Type B pancreatic cell (in vitro differentiated cells): ENCODE results near the gene GAS2. TPM values are rescaled to one million over a fixed set of nuclear protein-coding genes. Genes with fewer than 3 reads are reported as not detected.

Experiments
- DNase-seq: peaks from one replicate; pipeline ENCODE4 v3.0.0; 2021; ENCODE audit warnings: mixed read lengths; ENCODE audit not compliant: unreplicated experiment; ENCODE audit errors: extremely low spot score
- H3K27ac Mint-ChIP-seq: 2 replicates; pipeline ENCODE4 v1.8.0; 2021; ENCODE audit warnings: mild to moderate bottlenecking, mixed read lengths
- H3K27me3 Mint-ChIP-seq: 2 replicates; pipeline ENCODE4 v1.8.0; 2021; ENCODE audit warnings: mixed read lengths
- H3K36me3 Mint-ChIP-seq: 2 replicates; pipeline ENCODE4 v1.8.0; 2021; ENCODE audit warnings: mixed read lengths
- H3K4me1 Mint-ChIP-seq: one replicate; pipeline ENCODE4 v1.8.0; 2021; ENCODE audit warnings: mixed read lengths; ENCODE audit not compliant: unreplicated experiment
- H3K4me3 Mint-ChIP-seq: 2 replicates; pipeline ENCODE4 v1.8.0; 2021; ENCODE audit warnings: mild to moderate bottlenecking, mixed read lengths
- H3K9me3 Mint-ChIP-seq: 2 replicates; pipeline ENCODE4 v1.8.0; 2021; ENCODE audit warnings: mixed read lengths
- CTCF ChIP-seq: fragments of 200-600 bp; sonication (generic); conservative IDR thresholded peaks from 2 replicates; pipeline ENCODE4 v1.5.0; 2021; ENCODE audit warnings: antibody characterized with exemption, mild to moderate bottlenecking
- total RNA-seq: library from RNA; stranded (reverse); gene quantifications from 2 replicates; pipeline ENCODE4 v1.2.1, GENCODE V29; 2021; ENCODE audit warnings: low replicate concordance

GAS2 gene
- total RNA-seq, 1 donor from 2014 or later = 15.6 TPM

DNA sequence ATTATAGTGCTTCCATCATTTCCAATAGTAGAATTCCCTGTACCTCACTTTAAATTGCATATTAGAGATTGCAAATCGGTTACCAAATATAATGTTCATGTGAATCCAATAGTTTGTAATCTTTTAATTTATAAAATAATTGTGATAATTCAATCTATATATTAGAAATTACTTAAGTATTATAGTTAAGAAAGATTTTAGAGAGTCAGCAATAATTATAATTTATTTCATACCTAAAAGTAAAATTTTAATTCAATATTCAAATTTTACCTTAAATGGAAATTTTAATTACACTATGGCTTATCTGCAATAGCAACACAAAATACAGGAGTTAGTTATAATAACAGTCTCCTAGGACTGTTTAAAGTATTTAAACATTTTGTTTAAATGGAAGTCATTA lies 180.3 kb downstream of the GAS2 start:
- no peaks in the 10 kb centered on the region for H3K9me3 Mint-ChIP-seq
- H3K4me1 Mint-ChIP-seq = peaks cover 8% of the 10 kb centered on the region
- H3K27ac Mint-ChIP-seq = no peak overlapping the region
- no peaks in the 10 kb centered on the region for H3K36me3 Mint-ChIP-seq
- no peaks in the 10 kb centered on the region for H3K27me3 Mint-ChIP-seq
- H3K4me3 Mint-ChIP-seq = no peak overlapping the region
- no peak for TF ChIP-seq CTCF
- no peak for DNase-seq

GRCh38 chr11:22851477-22851876 lies 185.1 kb downstream of the GAS2 start:
- H3K4me1 Mint-ChIP-seq = peaks cover 9% of the 10 kb centered on the region
- no peak overlapping the region for H3K4me3 Mint-ChIP-seq
- no peaks in the 10 kb centered on the region for H3K27me3 Mint-ChIP-seq
- TF ChIP-seq CTCF = no peak
- no peak for DNase-seq
- H3K27ac Mint-ChIP-seq = no peak overlapping the region
- peaks cover 6% of the 10 kb centered on the region for H3K9me3 Mint-ChIP-seq
- no peaks in the 10 kb centered on the region for H3K36me3 Mint-ChIP-seq

DNA sequence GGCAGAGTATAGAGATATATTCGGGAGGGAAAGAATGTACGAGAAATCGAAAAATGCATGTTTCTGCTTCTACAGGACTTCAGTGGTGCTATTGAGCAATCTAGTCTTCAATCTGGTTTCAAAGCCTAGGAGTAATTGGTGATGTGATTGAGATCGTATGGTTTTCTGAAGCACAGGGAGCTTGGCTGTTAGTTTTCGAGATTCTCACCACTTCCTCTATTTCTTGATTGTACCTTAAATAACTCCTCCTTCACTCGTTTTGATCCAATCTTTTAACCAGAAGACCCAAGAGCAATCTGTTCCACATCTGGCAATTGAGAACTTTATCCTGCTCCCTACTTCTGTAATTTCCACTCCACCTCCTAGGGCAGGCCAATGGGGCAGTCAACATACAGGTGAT lies 193.3 kb downstream of the GAS2 start:
- Mint-ChIP-seq H3K27ac (no peak overlapping the region), H3K9me3 (no peaks in the 10 kb centered on the region), H3K27me3 (no peaks in the 10 kb centered on the region), H3K4me1 (no peaks in the 10 kb centered on the region), H3K36me3 (no peaks in the 10 kb centered on the region), H3K4me3 (no peak overlapping the region)
- no peak for DNase-seq
- no peak for TF ChIP-seq CTCF

DNA sequence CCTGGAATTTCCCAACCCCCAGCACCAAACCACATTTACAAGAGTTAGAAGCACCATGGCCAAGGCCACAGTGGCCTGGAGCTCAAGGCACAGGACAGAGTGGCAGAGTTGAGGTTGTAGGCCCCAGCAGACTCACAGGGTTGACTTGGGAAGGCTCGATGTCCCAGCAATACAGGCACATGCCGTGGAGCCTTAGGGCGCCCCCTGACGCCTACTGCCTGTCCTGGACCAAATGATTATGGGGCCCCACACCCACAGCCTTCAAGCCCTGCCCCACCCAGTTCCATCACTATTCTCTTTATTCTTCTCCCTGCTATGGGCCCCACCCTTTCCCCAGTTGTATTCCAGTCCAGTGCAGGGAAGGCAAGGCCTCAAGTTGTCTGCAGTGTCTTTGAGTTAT lies 193.8 kb downstream of the GAS2 start, which contains the start of gene CCDC179:
Gene CCDC179 (minus strand): TSS at position 234 of the 400 bp plus-strand sequence. CDS start 53 bp downstream, at position 181.
- Mint-ChIP-seq H3K9me3 (no peaks in the 10 kb centered on the region), H3K36me3 (no peaks in the 10 kb centered on the region), H3K27ac (no peak within 1 kb of the TSS), H3K4me1 (no peaks in the 10 kb centered on the region), H3K4me3 (no peak within 1 kb of the TSS), H3K27me3 (no peaks in the 10 kb centered on the region)
- TF ChIP-seq CTCF = no peak
- DNase-seq = no peak

Other genes with a start within 250 kb of the GAS2 start
- 22.5 and 23.2 TPM in 2 replicates for gene FANCF, start 40.8 kb upstream of the GAS2 start, total RNA-seq
- 26.5 and 30.1 TPM in 2 replicates for gene SVIP, start 163.2 kb downstream of the GAS2 start, total RNA-seq
- not detected in 2 replicates for gene CCDC179, start 193.9 kb downstream of the GAS2 start, total RNA-seq